Measurements from ENCODE around the gene OTULIN. TPM values are rescaled to one million over a fixed set of nuclear protein-coding genes. Genes with fewer than 3 reads are reported as not detected.
A peak's percentile ranks its signal among the peaks of the same experiment; 100 is the strongest.

The OTULIN gene
- total RNA-seq, 1 donor from 2014 or later, result 28.1 TPM

DNA sequence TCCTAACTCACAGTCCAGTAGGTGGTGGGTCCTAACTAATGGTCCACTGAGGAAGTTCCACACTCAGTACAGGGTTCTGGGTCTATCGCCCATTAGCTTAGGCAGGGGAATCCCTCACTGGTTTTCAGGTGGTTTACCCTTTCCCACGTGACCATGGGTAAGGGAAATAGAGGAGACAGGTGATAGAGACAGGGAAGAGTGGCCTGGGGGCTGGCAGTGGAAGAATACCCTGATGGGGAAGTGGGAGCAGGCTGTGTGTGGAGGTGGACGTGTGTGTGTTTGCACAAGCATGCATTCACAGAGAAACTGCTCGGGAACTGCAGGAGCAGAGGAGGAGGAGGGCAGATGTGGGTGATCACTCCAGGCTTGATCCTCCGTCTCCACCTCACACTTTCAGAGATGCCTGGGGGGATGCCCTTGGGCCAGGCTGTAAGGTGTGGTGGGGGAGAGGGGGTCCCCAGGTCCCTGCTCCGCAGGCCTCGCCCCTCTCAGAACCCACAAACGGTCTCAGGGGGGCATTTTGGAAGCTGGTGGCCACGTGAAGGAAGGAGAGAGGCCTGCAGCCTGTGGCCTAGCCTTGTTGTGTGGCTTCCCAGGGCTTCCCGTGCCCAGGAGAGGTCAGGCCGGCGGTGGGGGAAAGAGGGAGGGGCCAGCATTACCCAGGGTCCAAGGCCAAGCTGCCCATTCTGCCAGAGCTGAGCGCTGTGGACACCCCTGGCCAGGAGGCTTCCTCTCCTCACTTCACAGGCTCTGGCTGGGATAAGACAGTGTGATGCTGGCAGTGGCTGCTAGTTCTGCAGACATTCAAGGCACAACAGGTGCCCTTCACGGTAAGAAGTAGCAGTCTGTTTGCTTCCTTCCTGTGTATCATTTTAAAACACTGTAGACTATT lies 80.0 kb downstream of the OTULIN start:
- Histone ChIP-seq H3K4me3 (ENCODE audit: insufficient read depth, low read depth, low read length) (no peak overlapping the region), H3K4me2 (ENCODE audit: low read length) (peak overlapping the region; percentile 58), H3K4me1 (ENCODE audit: insufficient read depth, low read length) (peaks cover 25% of the 10 kb centered on the region), H2AFZ (ENCODE audit: low read depth, low read length) (no peak overlapping the region), H3K27ac (ENCODE audit: low read depth, low read length) (no peak overlapping the region), H3K36me3 (ENCODE audit: insufficient read depth, low read length) (peaks cover 4% of the 10 kb centered on the region), H4K20me1 (ENCODE audit: insufficient read depth, low read length) (peaks cover 6% of the 10 kb centered on the region), H3K27me3 (ENCODE audit: insufficient read depth, low read length) (no peaks in the 10 kb centered on the region), H3K9ac (ENCODE audit: low read length) (no peak overlapping the region), H3K9me3 (ENCODE audit: insufficient read depth, low read depth, low read length) (no peaks in the 10 kb centered on the region), H3K79me2 (ENCODE audit: insufficient read depth, low read length) (no peaks in the 10 kb centered on the region)
- peaks cover 8% of the 10 kb centered on the region for H3K36me3 Mint-ChIP-seq (ENCODE audit: low read depth, unreplicated experiment)
- FAIRE-seq (no peak), DNase-seq (ENCODE audit: low read depth) (no peak)
- H3K27me3 Mint-ChIP-seq (ENCODE audit: low read depth, unreplicated experiment), result no peaks in the 10 kb centered on the region
- no peaks in the 10 kb centered on the region for H3K9me3 Mint-ChIP-seq (ENCODE audit: unreplicated experiment)
- peaks cover 2% of the 10 kb centered on the region for H3K4me1 Mint-ChIP-seq (ENCODE audit: low read depth, unreplicated experiment)
- TF ChIP-seq, protein P1, sequence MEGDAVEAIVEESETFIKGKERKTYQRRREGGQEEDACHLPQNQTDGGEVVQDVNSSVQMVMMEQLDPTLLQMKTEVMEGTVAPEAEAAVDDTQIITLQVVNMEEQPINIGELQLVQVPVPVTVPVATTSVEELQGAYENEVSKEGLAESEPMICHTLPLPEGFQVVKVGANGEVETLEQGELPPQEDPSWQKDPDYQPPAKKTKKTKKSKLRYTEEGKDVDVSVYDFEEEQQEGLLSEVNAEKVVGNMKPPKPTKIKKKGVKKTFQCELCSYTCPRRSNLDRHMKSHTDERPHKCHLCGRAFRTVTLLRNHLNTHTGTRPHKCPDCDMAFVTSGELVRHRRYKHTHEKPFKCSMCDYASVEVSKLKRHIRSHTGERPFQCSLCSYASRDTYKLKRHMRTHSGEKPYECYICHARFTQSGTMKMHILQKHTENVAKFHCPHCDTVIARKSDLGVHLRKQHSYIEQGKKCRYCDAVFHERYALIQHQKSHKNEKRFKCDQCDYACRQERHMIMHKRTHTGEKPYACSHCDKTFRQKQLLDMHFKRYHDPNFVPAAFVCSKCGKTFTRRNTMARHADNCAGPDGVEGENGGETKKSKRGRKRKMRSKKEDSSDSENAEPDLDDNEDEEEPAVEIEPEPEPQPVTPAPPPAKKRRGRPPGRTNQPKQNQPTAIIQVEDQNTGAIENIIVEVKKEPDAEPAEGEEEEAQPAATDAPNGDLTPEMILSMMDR (IDR thresholded peaks at IDR 0.05; ENCODE audit: insufficient read depth, low read depth, low read length), result no peak
- no peak for TF ChIP-seq EZH2 (IDR thresholded peaks at IDR 0.05; ENCODE audit: insufficient read depth, low read length)
- H3K4me3 Mint-ChIP-seq (ENCODE audit: unreplicated experiment), result no peak overlapping the region
- H3K27ac Mint-ChIP-seq (ENCODE audit: unreplicated experiment), result no peak overlapping the region

DNA sequence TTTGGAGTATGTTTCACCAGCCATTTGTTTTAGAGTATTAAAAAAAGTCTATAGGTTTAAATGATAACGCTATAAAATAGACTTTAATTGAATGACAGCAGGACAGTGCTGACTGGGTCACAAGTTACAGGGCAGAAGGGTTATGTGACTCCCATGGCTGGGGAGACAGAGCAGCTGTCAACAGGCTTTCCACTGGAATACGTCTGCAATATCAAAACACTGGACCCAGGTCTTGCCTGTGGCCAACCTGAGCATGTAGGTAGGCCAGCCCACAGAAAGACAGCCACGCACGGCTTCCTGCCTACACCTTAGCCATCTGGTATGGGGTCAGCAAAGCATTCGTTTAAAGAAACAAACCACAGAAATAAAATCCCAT lies 80.7 kb downstream of the OTULIN start:
- no peaks in the 10 kb centered on the region for H3K79me2 ChIP-seq (ENCODE audit: insufficient read depth, low read length)
- Mint-ChIP-seq H3K27me3 (ENCODE audit: low read depth, unreplicated experiment) (no peaks in the 10 kb centered on the region), H3K27ac (ENCODE audit: unreplicated experiment) (no peak overlapping the region), H3K4me1 (ENCODE audit: low read depth, unreplicated experiment) (no peaks in the 10 kb centered on the region), H3K36me3 (ENCODE audit: low read depth, unreplicated experiment) (peaks cover 8% of the 10 kb centered on the region), H3K9me3 (ENCODE audit: unreplicated experiment) (no peaks in the 10 kb centered on the region), H3K4me3 (ENCODE audit: unreplicated experiment) (no peak overlapping the region)
- H3K4me2 ChIP-seq (ENCODE audit: low read length), result no peak overlapping the region
- no peak overlapping the region for H3K9ac ChIP-seq (ENCODE audit: low read length)
- DNase-seq (ENCODE audit: low read depth) (no peak), FAIRE-seq (no peak)
- H3K27me3 ChIP-seq (ENCODE audit: insufficient read depth, low read length), result no peaks in the 10 kb centered on the region
- H3K4me3 ChIP-seq (ENCODE audit: insufficient read depth, low read depth, low read length), result no peak overlapping the region
- peaks cover 6% of the 10 kb centered on the region for H4K20me1 ChIP-seq (ENCODE audit: insufficient read depth, low read length)
- peaks cover 4% of the 10 kb centered on the region for H3K36me3 ChIP-seq (ENCODE audit: insufficient read depth, low read length)
- H2AFZ ChIP-seq (ENCODE audit: low read depth, low read length), result no peak overlapping the region
- no peaks in the 10 kb centered on the region for H3K9me3 ChIP-seq (ENCODE audit: insufficient read depth, low read depth, low read length)
- no peak overlapping the region for H3K27ac ChIP-seq (ENCODE audit: low read depth, low read length)
- peaks cover 19% of the 10 kb centered on the region for H3K4me1 ChIP-seq (ENCODE audit: insufficient read depth, low read length)
- TF ChIP-seq EZH2 (IDR thresholded peaks at IDR 0.05; ENCODE audit: insufficient read depth, low read length), result no peak
- TF ChIP-seq, protein P1 (IDR thresholded peaks at IDR 0.05; ENCODE audit: insufficient read depth, low read depth, low read length), result no peak

DNA sequence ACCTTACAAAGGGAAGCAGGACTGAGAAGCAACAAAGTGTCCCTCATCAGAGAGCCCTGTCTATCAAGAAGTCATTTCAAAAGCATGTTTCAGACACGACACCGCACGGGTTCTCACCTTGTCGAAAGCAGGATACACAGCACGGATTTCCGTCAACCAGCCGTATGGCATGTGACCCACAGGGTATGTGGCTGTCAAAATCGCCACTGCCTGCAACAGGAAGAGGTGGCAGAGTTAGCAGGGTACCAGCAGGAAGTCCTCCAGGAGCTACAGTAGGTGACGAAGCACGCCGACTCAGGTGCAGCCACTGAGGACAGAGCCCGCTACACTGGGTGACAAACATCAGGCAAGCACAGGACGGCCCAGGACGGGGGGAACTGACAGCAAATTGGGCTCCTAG lies 81.2 kb downstream of the OTULIN start:
- Histone ChIP-seq H2AFZ (ENCODE audit: low read depth, low read length) (no peak overlapping the region), H3K36me3 (ENCODE audit: insufficient read depth, low read length) (peaks cover 4% of the 10 kb centered on the region), H3K9me3 (ENCODE audit: insufficient read depth, low read depth, low read length) (no peaks in the 10 kb centered on the region), H3K27ac (ENCODE audit: low read depth, low read length) (no peak overlapping the region), H3K27me3 (ENCODE audit: insufficient read depth, low read length) (no peaks in the 10 kb centered on the region), H3K79me2 (ENCODE audit: insufficient read depth, low read length) (no peaks in the 10 kb centered on the region), H3K4me3 (ENCODE audit: insufficient read depth, low read depth, low read length) (no peak overlapping the region), H3K9ac (ENCODE audit: low read length) (no peak overlapping the region), H4K20me1 (ENCODE audit: insufficient read depth, low read length) (peaks cover 6% of the 10 kb centered on the region), H3K4me2 (ENCODE audit: low read length) (no peak overlapping the region), H3K4me1 (ENCODE audit: insufficient read depth, low read length) (peaks cover 16% of the 10 kb centered on the region)
- TF ChIP-seq, protein P1 (IDR thresholded peaks at IDR 0.05; ENCODE audit: insufficient read depth, low read depth, low read length), result no peak
- no peak for TF ChIP-seq EZH2 (IDR thresholded peaks at IDR 0.05; ENCODE audit: insufficient read depth, low read length)
- Mint-ChIP-seq H3K4me1 (ENCODE audit: low read depth, unreplicated experiment) (no peaks in the 10 kb centered on the region), H3K27ac (ENCODE audit: unreplicated experiment) (no peak overlapping the region), H3K9me3 (ENCODE audit: unreplicated experiment) (no peaks in the 10 kb centered on the region), H3K27me3 (ENCODE audit: low read depth, unreplicated experiment) (no peaks in the 10 kb centered on the region), H3K36me3 (ENCODE audit: low read depth, unreplicated experiment) (peaks cover 8% of the 10 kb centered on the region), H3K4me3 (ENCODE audit: unreplicated experiment) (no peak overlapping the region)
- DNase-seq (ENCODE audit: low read depth), result no peak
- no peak for FAIRE-seq

Measured in astrocyte (in vitro differentiated cells and primary cell).